DMS153 treated with DMSO at 0.1 percent for 48 hours (cell line): ENCODE measurements around the gene SPATC1L.
"Not testable (repeated sequence)": the region's sequence is repeated elsewhere in the genome, so short reads cannot be mapped to it uniquely, and the experiment has no call there.

ENCODE experiments used
- DNase-seq: peaks from one replicate; lab custom pipeline; 2025; ENCODE audit not compliant: unreplicated experiment; lab: John Stamatoyannopoulos, UW

SPATC1L gene

GRCh38 chr21:46184625-46185555, 631 bp upstream of the SPATC1L start:
- DNase-seq, result peak; percentile 65

GRCh38 chr21:46183337-46183909, 836 bp downstream of the SPATC1L start:
- not testable (repeated sequence) for DNase-seq

- DNase-seq, result no peak
Observed at GRCh38 chr21:46182548-46183336, 1.5 kb downstream of the SPATC1L start.

- DNase-seq, result no peak
Observed at GRCh38 chr21:46181953-46182547, 2.2 kb downstream of the SPATC1L start.

GRCh38 chr21:46181436-46181835, 2.8 kb downstream of the SPATC1L start:
- no peak for DNase-seq

GRCh38 chr21:46180778-46181391, 3.4 kb downstream of the SPATC1L start:
- no peak for DNase-seq

GRCh38 chr21:46180079-46180722, 4.1 kb downstream of the SPATC1L start:
- no peak for DNase-seq

- DNase-seq, result no peak
Observed at GRCh38 chr21:46179708-46180078, 4.6 kb downstream of the SPATC1L start.

GRCh38 chr21:46178961-46179360, 5.3 kb downstream of the SPATC1L start:
- DNase-seq, result no peak

- not testable (repeated sequence) for DNase-seq
Observed at GRCh38 chr21:46176443-46177129, 7.7 kb downstream of the SPATC1L start.

- no peak for DNase-seq
Observed at GRCh38 chr21:46173573-46173972, 10.7 kb downstream of the SPATC1L start.

GRCh38 chr21:46172863-46173528, 11.3 kb downstream of the SPATC1L start:
- DNase-seq, result no peak

GRCh38 chr21:46171996-46172862, 12.0 kb downstream of the SPATC1L start:
- no peak for DNase-seq

GRCh38 chr21:46171585-46171984, 12.7 kb downstream of the SPATC1L start:
- no peak for DNase-seq

GRCh38 chr21:46170436-46171193, 13.6 kb downstream of the SPATC1L start:
- DNase-seq, result not testable (repeated sequence)

- no peak for DNase-seq
Observed at GRCh38 chr21:46168659-46169386, 15.4 kb downstream of the SPATC1L start.

- no peak for DNase-seq
Observed at GRCh38 chr21:46168238-46168637, 16.0 kb downstream of the SPATC1L start.
